ENCODE measurements around the gene MPRIP.

The MPRIP gene

DNA sequence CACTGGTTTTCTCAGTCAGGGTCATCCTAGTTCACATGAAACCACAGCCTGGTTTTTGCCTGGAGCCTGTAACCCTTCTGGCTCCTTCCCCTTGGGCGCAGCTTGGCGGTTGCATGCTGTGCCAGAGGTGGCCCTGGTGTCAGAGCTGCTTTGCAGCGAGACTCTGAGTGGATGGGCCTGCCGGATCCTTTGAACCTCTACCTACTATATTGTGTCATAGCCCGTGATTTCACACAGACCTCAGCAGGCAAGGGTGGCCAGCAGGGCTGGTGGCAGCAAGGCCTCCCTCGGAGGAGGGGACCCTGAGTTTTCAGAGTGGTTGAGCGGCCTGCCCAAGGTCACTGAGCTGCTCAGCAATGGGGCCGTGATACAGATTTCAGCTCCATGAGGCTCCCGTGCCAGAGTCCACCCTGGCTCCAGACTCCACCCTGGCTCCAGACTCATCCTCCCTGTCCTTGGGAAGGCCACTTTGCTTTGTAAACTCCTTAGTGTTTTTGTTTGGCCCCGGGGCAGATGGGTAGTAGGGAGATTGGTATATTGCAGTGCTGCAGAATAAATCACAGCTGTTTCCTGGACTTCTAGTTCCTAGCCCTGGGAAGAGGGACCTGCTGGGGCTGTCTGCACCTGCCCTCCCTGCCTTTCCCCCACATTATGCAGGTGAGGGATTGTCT lies 9.7 kb downstream of the MPRIP start:
- DNase-seq (ENCODE audit: low spot score): no peak

GRCh38 chr17:17052462-17053221 lies 10.4 kb downstream of the MPRIP start:
- DNase-seq (ENCODE audit: low spot score): no peak

- no peak for DNase-seq (ENCODE audit: low spot score)
These were observed 11.5 kb downstream of the MPRIP start for GRCh38 chr17:17053446-17054379.

DNA sequence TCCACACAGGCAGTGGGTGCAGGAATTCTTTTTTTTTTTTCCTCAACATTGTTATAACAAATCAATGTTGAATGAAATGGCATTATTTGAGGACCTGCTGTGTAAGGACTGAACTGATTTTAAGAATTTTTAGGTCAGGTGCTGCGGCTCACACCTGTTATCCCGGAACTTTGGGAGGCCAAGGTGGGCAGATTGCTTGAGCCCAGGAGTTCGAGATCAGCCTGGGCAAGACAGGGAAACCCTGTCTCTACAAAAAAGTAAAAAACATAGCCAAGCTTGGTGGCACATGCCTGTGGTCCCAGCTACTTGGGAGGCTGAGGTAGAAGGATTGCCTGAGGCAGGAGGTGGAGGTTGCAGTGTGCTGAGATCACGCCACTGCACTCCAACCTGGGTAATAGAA lies 12.4 kb downstream of the MPRIP start:
- no peak for DNase-seq (ENCODE audit: low spot score)

DNA sequence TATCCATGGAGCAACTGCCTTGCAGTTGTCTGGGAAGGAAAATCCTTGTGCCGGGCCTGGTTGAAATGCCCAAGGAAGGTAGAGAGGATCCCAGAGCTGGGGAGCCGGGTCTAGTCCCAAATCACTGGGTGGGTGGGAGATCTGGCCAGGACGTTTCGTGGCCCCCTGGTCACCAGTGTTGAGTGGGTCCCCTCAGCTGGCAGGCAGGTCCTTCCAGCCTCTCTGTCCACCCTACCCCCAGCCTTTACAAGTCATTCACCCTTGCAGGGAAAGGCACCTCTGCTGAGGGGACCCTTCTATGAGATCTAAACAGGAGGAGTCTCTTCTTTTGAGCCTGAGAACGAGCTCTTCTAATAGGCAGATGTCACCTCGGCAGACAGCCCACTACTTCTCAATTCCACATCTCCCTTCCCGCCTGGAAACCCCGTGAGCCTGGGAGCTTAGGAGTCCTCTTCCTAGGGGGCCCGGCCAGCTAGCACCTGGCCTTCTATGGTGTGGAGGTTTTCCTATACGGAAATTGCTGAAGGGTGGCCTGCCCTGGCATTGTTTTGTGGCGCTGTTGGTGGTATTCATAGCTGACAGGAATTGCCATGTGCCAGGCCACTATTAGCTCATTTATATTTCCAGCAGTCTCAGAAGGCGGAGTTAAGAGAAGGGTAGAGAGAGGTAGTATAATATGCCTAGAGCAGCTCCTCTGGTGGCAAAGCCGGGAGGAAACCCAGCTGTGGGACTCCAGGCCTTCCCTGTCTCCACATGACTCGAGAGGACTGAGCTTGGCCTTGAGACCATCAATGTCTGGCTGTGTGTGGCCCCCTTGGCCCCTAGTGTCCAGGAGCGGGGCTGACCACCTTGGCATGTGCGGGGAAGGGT lies 13.3 kb downstream of the MPRIP start:
- no peak for DNase-seq (ENCODE audit: low spot score)

GRCh38 chr17:17056156-17056539 lies 13.9 kb downstream of the MPRIP start:
- DNase-seq (ENCODE audit: low spot score): no peak

DNA sequence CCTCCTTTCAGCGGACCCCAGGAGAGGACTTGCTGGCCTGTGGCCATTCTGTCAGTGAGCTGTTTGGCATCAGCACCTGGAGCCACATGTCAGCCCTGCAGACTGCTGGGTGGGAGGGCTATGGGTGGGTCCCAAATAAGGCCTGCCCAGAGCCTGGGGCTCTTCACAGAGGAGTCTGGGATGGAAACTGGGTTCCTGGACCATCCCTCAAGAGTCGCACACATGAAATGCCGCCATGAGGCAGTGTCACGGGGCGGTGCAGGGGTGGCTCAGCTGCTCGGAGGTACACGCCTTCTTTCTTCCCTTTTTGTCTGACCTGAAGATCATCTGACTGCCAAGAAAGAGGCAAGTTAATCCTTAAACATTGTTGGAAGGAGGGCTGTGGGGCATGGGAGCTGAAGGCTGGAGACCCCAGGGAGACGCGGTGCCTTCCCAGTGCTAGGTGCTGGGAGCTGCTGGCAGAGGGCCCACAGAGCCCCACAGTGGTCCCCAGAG lies 14.8 kb downstream of the MPRIP start:
- DNase-seq (ENCODE audit: low spot score): no peak

DNA sequence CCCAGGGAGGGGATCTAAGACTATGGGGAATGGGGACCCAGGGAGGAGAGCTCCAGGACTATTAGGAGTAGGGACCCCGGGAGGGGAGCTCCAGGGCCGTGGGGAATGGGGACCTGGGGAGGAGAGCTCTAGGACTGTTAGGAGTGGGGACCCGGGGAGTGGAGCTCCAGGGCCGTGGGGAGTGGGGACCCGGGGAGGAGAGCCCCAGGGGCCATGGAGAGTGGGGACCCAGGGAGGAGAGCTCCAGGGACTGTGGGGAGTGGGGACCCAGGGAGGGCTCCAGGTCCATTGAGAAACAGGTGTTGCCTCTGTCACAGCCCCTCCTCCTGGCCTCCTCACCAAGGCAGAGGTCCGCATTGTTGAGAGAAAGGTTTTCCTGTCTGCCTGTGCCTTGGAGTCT lies 16.0 kb downstream of the MPRIP start:
- DNase-seq (ENCODE audit: low spot score): no peak

DNA sequence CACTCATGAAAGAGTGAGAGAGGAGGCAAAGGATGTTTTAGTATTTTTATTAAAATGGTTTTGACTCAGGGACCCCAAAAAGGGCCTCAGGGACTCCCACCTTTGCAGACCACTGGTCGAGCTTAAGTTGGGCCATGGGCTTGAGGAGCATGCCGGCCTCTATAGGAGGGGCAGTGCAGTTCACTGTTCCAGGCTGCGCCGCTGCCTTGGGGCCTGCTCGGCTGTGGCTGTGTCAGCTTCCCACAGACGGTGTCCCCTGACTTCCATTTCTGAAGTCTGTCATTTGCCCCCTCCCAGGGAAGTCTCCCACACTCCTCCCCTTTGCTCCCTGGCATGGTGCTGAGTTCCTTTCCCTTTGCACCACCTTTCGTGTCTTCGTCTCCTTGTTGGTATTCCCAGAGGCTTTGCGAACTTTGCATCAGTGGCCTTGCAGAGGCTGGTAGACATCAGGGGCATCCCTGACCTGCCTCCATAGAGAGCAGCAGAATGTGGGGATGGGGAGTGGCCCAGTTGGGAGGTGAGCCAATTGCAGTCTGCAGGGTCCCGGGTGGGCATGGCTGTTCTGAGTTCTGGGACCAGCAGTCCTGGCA lies 17.1 kb downstream of the MPRIP start:
- DNase-seq (ENCODE audit: low spot score): no peak

- DNase-seq (ENCODE audit: low spot score): no peak
These were observed 18.0 kb downstream of the MPRIP start for GRCh38 chr17:17060001-17060922.

DNA sequence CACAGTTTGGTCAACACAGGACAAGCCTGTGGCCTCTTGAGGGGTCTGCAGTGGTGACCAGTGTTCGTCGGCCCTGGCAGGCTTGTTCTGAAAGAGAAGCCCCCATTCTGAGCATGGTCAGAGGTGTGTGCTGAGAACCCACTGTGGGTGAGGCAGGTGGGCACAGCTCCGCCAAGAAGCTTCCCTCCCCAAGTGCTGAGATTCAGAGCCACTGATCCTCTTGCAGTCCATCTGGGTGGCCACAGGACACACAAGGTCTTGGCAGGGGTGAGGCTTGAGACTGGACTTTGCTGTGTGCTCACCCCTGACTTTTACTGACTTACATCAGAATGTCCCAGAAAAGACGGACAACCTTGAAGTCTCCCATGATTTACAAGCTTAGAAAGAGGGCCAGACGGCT lies 18.7 kb downstream of the MPRIP start:
- no peak for DNase-seq (ENCODE audit: low spot score)

GRCh38 chr17:17061516-17061915 lies 19.3 kb downstream of the MPRIP start:
- no peak for DNase-seq (ENCODE audit: low spot score)

DNA sequence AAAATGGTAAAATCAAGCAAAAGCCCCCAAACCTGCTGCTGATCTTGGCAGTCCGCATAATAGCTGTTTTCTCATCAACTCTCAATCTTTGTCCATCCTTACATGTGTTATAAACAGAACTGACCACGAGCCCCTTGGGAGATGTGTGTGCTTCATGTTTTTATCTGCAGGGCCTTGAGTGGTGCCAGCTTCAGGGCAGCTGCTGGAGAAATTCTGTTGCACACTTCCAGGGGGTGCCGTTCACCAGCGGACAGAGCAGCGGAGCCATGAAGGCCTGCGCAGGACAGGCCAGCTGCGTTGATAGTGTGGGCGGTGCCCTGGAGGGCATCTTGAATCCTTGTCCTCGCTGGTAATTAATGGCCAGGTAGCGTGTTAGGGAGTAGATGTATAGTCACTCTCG lies 20.1 kb downstream of the MPRIP start:
- no peak for DNase-seq (ENCODE audit: low spot score)

DNA sequence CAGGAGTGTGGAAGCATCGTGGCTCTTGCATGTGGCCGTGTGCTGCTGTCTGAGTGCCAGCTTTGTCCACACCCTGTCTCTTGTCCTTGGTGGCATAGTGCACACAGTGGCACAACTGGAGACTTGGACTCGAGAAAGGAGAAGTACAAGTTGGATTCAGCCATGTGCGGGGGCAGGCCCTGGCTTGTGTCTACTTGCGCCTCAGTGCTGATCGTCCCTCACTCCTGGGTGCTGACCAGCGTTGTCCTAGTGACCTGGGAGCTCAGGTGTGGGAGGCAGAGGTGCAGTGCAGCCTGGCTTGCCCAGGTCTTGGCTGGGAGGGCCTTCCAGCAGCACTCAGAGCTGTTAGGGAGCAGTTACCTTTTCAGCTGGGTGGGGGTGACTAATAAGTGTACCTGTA lies 20.6 kb downstream of the MPRIP start:
- DNase-seq (ENCODE audit: low spot score): no peak

DNA sequence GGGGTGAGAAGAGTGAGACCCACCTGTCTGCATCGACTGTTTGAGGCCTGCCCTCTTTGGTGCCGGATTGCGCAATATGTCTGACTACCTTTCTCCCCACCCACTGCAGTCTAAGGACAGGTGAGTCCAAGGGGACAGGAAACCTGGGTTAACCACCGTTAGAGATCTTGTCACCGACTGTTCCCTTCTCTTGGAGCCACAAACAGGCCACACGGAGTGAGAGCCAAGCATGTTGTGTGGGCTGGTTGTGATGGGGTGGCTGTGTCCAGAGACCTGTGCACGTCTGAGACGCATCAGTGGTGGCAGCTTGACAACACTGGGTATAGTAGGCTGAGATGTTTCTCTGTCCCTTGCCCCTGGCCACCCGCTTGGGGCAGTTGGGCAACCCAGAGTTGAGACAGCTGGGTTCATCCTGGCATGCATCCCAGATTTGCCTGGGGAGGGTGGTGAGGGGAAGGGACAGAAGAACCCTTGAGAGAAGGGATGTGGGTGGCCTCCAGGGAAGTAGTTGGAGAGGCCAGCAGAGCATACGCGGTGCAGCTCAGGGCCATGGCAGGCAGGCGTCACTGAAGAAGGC lies 21.4 kb downstream of the MPRIP start:
- peak; percentile 11 for DNase-seq (ENCODE audit: low spot score)

DNA sequence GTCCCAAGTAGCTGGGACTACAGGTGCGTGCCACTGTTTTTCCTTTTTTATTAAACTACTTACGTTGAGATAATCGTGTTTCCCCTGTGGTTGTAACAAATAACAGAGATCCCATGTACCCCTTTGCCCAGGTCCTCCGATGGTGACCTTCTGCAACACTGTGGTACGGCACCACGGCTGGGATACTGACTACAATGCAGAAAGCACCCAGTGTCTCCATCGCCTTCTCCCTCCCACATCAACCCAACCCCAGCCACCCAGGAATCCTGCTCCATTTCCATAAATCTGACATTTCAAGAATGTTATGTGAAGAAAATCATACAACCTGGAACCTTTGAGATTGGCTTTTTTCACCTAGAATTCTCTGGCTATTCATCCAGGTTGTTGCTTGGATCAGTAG lies 22.1 kb downstream of the MPRIP start:
- no peak for DNase-seq (ENCODE audit: low spot score)

- no peak for DNase-seq (ENCODE audit: low spot score)
These were observed 23.8 kb downstream of the MPRIP start for GRCh38 chr17:17066021-17066420.

- DNase-seq (ENCODE audit: low spot score): no peak
These were observed 25.0 kb downstream of the MPRIP start for GRCh38 chr17:17067257-17067656.

GRCh38 chr17:17069849-17070248 lies 27.6 kb downstream of the MPRIP start:
- DNase-seq (ENCODE audit: low spot score): no peak

DNA sequence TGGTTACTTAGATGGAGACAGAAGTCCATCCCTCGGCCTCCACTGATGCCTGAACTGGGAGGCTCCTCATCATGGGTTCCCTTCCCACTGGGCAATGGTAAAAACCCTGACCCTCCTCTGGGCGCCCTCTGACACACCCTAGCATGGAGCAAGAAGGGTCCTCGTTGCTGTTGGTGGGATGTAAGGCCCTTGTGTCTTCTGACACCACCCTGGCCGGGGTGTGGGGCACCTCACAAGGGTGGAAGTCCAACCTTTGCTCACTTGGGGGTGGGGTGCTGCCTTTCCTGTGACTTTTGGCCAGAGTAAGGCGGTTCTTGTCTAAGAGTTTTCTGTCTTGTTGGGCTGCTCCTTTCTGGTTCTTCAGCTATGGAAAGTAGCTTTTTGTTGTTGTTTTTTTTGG lies 28.7 kb downstream of the MPRIP start:
- no peak for DNase-seq (ENCODE audit: low spot score)
